NCI-H146 treated with DMSO at 0.1 percent for 48 hours (cell line): ENCODE results near the gene ZDHHC14.
"Not testable (repeated sequence)": the region's sequence is repeated elsewhere in the genome, so short reads cannot be mapped to it uniquely, and the experiment has no call there.

Source experiments
- DNase-seq: peaks from one replicate; lab custom pipeline; 2025; ENCODE audit not compliant: unreplicated experiment; lab: John Stamatoyannopoulos, UW

The ZDHHC14 gene

DNA sequence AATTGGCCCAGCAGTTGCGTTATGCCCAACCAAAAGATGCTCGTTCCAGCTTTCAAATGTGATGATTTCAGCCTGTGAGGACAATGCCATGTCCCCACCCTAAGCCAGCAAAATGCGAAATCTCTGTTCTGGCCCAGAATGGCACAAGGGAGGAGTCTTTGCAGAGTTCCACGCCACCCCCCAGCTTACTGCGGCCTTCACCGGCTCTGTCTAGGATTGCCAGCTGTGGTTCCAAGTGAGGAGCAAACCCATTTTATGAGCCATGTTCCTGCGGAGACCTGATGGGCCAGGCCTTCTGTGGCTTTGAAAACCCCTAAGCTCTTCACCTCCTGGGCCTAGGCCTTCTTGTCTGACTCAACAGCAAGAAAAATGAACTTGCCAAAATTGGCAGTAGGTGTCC, 295.3 kb downstream of the ZDHHC14 start:
- no peak for DNase-seq

DNA sequence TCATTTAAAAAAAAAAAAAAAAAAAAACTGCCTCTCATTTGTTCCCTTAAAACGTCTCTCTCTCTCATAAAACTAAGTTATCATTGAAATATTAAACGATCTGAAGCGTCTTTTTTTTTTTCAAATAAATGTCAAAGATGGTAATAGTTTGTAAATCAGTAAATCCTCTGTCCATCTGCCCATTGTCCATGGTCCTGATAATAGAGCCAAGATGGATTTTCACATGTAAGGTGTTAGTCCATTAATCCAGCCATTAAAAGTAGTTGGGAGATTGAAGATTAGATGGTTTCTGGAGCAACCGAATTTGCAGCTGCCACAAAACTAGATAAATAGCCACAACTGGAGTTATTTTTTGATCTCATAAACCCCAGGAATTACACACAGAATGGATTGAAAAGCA, 296.2 kb downstream of the ZDHHC14 start:
- DNase-seq: no peak

DNA sequence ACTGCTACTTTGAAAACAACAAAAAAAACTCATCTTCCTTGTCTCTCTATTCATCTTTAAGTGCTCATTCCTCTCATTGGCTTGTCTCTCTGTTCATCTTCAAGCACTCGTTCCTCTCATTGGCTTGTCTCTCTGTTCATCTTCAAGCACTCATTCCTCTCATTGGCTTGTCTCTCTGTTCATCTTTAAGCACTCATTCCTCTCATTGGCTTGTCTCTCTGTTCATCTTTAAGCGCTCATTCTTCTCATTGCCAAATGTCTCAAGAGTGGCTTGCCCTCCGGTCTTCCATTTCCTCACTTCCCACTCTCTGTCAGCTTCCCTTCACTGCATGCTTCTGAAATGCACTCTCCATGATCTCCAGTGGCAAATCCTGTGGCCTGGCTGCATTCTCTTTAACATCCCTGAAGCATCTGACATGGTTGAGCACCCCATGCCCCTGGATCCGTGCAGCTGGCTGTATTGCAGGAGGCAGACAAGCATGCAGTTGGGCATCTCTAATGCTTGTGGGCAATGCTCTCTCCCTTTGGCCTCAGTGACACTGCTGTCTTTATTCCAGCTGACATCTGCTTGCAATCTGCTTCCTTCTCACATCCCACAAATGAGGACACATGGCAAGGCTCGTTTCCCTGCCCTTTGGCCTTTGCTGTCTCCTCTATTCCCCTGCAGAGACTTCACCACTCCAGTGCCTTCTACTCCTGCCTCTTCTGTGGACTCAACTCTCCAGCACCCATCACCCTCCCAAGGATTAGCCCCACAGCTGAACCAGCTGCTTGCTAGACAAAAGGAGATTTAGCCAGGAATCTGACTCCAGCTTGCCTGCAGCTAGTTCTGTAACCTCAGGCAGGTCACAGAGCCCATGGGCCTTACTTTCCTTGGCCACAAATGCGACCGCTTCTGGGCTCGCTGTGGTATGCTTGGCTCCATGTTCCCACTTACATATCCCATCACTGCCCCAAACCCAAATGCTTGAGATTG, 298.9 kb downstream of the ZDHHC14 start:
- no peak for DNase-seq

DNA sequence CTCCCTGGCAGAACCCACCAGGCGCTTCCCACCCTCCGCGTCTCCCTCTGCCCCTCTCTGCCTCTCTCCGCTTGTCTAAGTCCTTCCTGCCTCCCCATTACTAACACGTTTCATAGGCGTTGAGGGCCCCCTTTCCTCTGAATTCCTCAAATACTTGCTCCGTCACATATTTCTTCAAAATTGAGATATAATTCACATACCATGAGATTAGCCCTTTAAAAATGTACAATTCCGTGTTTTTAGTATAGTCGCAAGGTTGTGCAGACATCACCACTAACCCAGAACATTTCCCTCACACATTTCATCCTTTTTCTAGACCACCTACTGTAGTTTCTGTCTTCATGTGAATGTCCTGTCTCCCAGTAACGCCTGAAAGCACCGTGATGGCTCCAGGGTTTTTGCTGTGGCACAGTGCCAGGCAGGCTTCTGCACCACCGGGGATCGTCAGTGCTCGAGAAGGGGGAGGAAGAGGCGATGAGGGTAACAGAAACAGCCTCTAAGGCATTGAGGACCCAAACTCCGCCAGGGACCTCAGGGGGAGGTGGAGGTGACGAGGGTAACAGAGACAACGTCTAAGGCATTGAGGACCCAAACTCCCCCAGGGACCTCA, 300.2 kb downstream of the ZDHHC14 start:
- DNase-seq: no peak

DNA sequence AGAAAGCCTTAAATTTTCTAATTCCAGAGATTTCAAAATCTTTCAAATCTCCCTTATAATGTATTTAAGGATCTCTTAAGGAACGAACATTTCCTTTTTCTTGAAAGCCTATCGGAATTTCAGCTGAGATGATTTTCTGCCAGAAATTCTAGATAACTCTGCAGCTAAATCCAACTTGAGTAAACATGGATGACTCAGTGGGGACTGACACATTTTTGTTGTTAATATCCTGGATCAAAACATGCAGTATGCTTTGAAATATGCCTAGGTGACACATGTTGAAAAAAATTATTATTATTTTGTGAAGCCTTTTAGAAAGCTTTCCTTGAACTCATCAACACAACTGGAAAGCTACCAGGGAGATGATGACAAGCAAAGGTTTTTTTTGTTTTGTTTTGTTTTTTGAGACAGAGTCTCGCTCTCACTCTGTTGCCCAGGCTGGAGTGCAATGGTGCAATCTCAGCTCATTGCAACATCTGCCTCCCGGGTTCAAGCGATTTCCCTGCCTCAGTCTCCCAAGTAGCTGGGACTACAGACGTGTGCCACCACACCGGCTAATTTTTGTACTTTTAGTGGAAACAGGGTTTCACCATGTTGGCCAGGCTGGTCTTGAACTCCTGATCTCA, 302.0 kb downstream of the ZDHHC14 start:
- DNase-seq: no peak

DNA sequence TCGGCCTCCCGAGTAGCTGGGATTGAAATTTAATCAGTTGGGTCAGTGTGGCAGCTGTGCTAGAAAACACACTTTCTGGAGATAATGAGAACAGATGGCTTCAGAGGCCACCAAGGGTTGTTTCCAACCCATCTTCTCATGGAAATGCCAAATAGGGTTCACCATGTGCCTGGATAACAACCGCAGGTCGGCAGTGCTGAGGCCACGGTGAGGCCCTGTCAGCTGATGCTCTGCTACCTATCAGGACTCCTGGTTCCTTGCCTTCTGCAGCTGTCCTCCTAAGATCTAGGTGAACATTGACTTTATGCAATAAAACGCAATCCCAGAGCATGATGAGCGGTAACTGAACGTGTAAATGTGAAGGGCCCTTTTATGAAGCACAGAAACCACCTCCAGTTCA, 302.7 kb downstream of the ZDHHC14 start:
- no peak for DNase-seq

DNA sequence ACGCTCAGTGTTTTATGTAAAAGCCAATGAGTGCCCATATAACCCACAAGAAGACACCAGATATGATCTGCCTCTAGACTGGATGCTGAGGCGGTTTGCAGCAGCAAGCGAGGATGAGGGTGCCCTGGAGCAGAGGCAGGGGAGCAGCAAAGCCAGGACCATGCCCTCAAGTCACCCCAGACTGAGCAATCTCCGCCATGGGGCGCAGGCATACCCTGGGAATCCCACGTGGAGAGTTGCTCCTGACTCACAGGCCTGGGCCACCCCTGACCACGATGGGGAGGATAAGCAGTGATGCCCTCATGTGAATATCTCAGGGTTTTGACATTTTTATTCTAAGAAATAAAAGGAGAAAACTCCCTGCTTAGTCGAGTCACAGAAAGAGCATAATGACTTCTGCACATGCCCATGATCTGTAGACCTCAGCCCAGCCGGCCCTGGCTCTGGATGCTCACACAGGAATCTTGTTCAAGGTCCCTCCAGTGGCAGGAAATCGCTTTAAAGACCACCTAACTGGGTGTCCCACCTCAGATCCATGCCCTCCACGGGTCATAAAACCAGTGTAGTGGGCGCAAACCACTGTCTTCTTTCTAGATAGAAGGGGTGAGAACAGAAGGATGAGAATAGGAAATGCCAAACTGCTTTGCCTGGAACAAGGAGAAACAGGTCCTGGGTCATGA, 303.8 kb downstream of the ZDHHC14 start:
- no peak for DNase-seq

DNA sequence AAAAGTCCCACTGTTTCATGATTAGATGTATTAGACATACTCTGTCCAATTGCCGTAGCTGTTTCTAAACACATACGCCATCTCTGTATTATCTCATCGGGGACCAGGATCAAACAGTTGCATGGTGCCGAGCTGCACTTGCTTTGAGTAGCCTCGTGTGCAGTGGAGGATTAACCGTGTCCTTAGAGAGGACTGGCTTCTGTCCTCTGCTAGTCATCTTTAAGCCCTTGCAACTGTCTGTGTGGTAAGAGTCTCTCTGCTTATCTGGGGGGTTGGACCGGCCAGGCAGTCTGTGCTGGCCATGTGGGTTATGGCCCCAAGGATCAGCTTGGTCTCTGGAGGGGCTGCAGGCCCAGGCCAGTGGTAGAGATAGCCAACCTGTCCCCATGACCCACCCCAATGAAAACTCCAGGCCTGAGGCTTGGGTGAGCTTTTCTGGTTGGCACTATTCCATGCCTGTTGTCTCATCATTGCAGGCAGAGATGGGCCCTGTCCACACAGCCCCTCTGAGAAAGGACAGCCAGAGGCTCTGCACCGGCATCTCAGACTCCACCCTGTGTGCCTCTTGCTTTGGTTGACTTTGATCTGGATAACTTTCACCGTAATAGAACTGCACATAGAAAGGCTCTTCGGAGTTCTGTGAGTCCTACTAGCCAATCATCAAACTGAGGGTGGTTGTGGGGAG, 304.7 kb downstream of the ZDHHC14 start:
- DNase-seq: no peak

DNA sequence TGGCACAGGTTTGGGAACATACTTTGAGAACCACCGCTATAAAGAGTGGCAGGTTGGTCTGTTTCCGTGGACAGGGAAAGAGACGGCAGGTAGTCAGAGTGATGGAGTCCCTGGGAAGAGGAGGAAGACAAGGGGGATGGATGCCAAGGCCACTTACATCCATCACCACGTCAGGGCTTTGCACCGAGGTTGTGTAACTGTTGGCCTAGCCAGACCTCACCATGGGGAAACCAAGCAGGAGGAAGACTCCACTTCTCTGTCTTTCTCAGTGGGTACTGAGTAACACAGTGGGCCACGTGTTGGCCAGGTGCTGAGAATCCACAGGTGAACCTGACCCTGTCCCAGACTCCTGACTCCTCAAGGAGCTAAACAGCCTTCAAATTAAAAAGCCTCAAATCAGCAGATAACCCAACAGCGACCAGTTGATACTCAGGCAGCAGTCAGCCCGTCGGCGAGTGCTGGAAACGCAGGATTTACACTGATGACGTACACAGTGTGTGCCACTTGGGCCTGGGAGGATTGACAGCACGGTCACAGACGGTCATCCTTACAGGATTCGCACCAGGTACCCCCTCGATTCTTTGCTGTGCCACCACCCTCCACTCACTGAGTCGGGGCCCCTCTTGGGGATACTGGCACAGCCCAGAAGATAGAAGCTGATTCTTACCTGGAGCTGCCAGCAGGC, 307.4 kb downstream of the ZDHHC14 start:
- DNase-seq: no peak

DNA sequence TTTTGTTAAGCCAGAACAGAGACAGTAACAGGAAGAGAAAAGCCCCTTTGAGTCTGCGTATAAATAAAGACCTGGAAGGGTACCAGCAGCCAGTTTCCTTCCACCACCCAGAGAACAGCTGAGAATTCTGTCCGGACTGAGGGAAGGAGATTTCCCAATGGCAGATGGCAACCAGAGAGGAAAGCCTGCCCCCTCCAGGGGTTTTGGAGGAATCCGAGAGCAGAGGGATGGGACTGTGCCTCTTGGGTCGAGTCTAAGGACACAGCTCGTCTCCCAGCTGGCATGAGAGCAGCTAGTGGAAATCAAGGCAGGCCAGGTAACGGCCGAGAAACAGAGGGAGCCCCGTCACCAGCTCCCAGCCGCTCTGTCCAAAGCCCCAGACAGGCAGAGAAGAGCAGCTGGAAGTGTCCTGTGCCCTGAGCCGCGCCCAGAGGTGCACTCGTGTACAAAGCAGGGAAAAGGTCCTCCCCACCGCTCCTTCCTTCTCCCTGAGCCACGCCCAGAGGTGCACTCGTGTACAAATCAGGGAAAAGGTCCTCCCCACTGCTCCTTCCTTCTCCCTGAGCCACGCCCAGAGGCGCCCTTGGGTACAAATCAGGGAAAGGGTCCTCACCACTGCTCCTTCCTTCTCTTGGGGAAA, 308.1 kb downstream of the ZDHHC14 start:
- peak; percentile 62 for DNase-seq

DNA sequence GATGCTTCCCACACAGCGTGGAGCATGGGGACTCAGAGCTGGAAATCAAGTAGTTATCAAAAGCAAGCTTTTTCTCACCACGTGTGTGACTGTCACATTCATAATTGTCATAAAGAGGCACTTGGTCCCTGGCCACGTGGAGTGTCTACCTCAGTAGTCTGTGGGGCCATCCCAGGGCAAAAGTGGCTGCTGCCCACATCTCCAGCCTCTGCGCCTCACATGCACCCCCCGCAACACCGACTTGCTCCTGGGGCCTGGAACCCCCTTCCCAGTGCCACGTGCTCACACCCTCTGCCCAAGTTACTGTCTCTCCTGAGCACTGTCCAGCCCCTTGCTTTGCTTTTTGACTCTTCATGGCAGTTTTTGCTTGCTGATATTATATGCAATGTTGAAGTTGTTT, 308.9 kb downstream of the ZDHHC14 start:
- DNase-seq: no peak

DNA sequence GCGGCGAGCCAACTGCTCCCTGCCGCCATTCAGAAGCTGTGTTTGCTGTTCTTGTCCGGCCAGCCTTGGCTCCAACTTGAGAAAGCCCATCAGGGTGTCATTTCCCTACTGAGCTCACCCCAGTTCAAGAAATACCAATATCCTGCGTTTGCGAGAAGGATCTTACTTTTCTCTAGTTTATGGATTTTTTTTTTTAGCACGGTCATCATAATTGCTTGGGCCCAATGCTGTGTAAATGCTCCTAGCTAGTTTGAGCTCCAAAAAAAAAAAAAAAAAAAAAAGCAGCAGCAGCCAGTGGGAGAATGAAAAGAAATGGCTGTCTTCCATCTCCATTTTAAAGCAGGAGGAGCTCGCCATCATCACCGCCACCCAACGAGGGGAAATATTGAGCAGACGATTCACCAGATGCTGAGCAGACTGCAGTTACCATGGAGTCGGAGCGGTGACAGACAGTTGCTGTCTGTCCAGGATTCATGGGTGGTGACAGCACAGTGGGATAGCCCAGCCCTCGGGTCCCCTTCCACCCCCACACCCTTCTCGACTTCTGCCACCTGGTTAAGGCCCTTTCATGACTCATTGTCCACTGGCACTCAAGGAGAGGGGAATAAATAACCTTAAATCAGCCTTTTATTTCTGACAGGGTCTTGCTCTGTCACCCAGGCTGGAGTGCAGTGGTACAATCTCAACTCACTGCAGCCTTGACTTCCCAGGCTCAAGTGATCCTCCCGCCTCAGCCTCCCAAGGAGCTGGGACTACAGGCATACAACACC, 309.6 kb downstream of the ZDHHC14 start:
- no peak for DNase-seq

DNA sequence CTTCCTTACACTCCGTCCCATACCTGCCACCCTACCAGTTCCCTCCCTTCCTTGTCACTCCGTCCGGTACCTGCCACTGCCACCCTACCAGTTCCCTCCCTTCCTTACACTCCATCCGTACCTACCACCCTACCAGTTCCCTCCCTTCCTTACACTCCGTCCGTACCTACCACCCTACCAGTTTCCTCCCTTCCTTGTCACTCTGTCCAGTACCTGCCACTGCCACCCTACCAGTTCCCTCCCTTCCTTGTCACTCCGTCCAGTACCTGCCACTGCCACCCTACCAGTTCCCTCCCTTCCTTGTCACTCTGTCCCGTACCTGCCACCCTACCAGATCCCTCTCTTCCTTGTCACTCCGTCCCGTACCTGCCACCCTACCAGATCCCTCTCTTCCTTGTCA, 310.6 kb downstream of the ZDHHC14 start:
- DNase-seq: not testable (repeated sequence)

DNA sequence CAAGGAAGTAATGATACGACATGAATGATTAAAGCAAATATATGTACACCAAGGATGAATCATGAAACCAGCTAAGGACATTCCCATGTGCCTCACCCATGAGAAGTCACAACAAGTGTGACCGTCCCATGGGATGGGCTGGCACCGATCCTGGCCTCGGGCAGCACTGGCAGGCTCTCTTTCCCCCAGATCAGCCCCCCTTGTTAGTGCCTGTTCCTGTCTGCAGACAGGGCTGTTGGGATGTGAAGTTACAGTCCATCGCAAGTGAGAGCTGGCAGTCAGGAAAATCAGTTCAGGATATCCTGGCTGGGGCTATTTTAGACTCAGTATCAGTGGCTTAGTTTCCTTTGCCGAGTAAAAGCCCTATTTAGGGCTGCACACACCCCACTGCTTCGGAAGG, 312.9 kb downstream of the ZDHHC14 start:
- no peak for DNase-seq

DNA sequence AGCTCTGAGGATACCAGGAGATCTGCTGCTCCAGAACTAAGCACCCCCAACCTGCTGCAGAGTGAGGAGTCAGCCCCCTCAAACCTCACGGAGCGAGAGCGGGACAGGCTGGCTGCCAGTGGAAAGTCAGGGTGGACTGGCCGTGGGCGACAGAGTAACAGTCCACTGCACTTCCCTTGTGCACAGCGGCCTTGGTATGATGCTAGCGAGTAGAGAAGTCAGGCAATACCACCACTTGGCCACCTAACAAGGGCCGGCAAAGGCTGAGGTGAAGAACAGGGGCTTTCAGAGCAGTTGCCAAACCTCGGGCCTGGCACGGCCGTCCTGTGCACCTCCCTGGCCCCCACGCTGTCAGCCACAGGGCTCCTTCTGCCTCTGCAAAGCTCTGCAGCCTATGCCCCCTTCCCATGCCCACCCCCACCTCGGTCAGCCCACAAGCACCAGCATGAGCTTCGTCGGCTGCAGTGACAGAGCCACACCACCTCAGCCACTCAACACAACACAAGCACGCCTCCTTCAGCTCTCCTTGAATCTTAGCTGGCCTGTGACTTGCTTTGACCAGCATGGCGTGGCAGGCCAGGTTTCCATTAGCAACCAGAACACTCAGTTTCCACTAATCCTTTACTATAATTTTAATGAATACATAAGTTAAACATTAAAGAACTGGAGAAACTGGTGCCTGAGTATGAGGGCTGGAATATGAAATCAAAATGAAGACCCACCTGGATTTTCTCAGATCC, 314.5 kb downstream of the ZDHHC14 start:
- DNase-seq: no peak

DNA sequence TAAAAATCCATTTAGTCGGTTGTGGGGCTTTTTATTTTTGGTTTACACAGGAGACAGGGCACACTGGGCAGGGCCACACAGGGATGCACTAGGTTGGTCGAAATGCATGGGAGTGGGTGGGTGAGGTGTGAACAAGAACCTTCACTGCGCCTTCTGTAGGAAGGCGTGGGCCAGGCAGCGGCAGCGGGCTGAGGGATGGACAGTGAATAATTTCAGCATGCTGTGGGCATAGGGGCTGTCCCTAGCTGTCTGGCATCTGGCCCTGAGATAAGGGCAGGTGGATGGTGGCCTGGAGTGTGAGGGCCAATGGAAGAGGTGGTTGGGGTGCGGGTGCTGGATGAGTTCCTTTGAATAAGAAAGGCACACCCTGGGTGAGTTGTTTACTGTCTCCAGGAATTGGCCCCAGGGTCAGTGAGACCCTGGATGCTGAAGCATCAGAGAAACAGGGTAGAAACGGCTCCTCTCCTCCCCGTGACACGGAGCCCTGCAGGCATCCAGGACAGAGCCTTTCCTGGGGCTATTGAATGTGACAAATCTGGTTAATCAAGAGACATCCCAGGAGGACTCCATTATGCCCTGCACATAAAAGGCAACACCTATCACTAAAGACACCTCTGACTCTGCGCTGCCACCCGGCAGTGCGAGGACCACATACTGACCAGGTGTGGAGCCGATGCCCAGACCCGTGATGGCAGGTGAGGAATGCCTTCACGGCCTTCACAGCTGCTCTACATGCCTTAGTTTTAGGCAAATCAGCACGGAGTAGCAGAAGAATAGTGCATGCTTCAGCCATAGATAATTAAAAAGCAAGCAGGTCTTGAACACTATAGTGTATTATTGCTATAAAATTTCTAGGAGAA, 319.0 kb downstream of the ZDHHC14 start:
- DNase-seq: peak; percentile 97

DNA sequence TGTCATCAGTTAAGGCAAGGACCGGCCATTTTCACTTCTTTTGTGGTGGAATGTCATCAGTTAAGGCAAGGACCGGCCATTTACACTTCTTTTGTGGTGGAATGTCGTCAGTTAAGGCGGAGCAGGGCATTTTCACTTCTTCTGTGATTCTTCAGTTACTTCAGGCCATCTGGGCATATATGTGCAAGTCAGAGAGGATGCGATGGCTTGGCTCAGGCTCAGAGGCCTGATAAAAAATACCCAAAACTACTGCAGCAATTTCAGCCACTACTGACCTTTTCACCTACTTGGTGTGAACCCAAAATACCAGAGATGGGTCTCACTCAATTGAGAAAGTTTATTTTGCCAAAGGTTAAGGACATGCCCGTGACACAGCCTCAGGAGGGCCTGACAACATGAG, 325.4 kb downstream of the ZDHHC14 start:
- not testable (repeated sequence) for DNase-seq
